ENCODE data around the gene CRYBG2. TPM values are rescaled to one million over a fixed set of nuclear protein-coding genes. Genes with fewer than 3 reads are reported as not detected.

Gene CRYBG2
- polyA plus RNA-seq, 1 donor (not counting 4 experiments of a cell fraction or from before 2014, with no cell fraction given): 7.9 TPM

DNA sequence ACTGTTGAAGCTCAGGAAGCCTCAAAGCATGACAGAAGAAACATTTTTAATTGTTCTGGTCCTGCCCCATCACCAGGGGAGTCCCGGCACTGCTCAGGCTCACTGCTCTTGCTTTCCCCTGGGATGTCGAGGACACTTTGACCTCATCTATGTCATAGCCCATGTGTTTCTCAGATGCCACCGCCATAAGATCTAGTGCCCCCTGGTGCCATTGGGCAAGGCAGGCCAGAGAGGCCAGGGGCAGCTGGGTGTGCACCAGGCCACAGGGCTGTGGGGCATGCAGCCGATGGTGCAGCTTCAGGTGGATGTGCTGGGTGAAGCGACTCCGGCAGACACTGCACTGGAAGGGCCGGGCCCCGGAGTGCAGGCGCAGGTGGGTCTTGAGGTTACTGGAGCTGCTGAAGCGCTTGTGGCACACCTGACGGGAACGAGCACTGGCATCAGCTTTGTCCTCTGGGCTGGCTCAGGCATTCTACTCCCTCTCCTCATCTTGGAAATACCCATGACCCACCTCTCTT, 7.7 kb upstream of the CRYBG2 start:
- Histone ChIP-seq H3K9me3 (ENCODE audit: control insufficient read depth, low read depth, low read length) (no peaks in the 10 kb centered on the region), H3K36me3 (ENCODE audit: control insufficient read depth in 2 of 2, extremely low read depth in 1 of 2, insufficient read depth in 2 of 2, low read length in 2 of 2) (no peaks in the 10 kb centered on the region), H3K4me2 (ENCODE audit: control insufficient read depth, extremely low read depth, insufficient read depth, low read depth, low read length) (no peak overlapping the region), H3K79me2 (ENCODE audit: control insufficient read depth, insufficient read depth, low read length) (no peaks in the 10 kb centered on the region), H2AFZ (ENCODE audit: control insufficient read depth, low read length) (no peak overlapping the region), H3K4me3 (ENCODE audit: control insufficient read depth in 2 of 3, extremely low read depth in 1 of 3, insufficient read depth in 2 of 3, low read depth in 1 of 3, low read length in 3 of 3) (no peak overlapping the region), H3K9me1 (ENCODE audit: control insufficient read depth, extremely low read depth, insufficient read depth, low read length) (no peaks in the 10 kb centered on the region), H4K20me1 (ENCODE audit: control insufficient read depth, extremely low read depth, insufficient read depth, low read length) (no peaks in the 10 kb centered on the region), H3K4me1 (ENCODE audit: control insufficient read depth, extremely low read depth, insufficient read depth, low read length) (peaks cover 28% of the 10 kb centered on the region), H3K27me3 (ENCODE audit: control insufficient read depth, extremely low read depth, insufficient read depth, low read length) (peaks cover 3% of the 10 kb centered on the region), H3K9ac (ENCODE audit: control insufficient read depth, extremely low read depth, insufficient read depth, low read length) (no peak overlapping the region), H3K27ac (ENCODE audit: control insufficient read depth, insufficient read depth, low read length) (no peak overlapping the region)
- TF ChIP-seq, protein P1, sequence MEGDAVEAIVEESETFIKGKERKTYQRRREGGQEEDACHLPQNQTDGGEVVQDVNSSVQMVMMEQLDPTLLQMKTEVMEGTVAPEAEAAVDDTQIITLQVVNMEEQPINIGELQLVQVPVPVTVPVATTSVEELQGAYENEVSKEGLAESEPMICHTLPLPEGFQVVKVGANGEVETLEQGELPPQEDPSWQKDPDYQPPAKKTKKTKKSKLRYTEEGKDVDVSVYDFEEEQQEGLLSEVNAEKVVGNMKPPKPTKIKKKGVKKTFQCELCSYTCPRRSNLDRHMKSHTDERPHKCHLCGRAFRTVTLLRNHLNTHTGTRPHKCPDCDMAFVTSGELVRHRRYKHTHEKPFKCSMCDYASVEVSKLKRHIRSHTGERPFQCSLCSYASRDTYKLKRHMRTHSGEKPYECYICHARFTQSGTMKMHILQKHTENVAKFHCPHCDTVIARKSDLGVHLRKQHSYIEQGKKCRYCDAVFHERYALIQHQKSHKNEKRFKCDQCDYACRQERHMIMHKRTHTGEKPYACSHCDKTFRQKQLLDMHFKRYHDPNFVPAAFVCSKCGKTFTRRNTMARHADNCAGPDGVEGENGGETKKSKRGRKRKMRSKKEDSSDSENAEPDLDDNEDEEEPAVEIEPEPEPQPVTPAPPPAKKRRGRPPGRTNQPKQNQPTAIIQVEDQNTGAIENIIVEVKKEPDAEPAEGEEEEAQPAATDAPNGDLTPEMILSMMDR (optimal IDR thresholded peaks at IDR 0.05 in 1 of 3, IDR thresholded peaks at IDR 0.05 in 1 of 3, conservative IDR thresholded peaks at IDR 0.05 in 1 of 3; ENCODE audit: extremely low read depth in 1 of 3, insufficient read depth in 2 of 3, low read length in 3 of 3): no peak
- TF ChIP-seq EZH2 (IDR thresholded peaks at IDR 0.05; ENCODE audit: low read length): no peak
- DNase-seq (ENCODE audit: low read depth, low spot score) (no peak), FAIRE-seq (no peak)
- dilution Hi-C loops (cut with MboI; ENCODE audit: extremely low pct_ligation_motif_present, low sequenced_read_pairs): no loop called here

DNA sequence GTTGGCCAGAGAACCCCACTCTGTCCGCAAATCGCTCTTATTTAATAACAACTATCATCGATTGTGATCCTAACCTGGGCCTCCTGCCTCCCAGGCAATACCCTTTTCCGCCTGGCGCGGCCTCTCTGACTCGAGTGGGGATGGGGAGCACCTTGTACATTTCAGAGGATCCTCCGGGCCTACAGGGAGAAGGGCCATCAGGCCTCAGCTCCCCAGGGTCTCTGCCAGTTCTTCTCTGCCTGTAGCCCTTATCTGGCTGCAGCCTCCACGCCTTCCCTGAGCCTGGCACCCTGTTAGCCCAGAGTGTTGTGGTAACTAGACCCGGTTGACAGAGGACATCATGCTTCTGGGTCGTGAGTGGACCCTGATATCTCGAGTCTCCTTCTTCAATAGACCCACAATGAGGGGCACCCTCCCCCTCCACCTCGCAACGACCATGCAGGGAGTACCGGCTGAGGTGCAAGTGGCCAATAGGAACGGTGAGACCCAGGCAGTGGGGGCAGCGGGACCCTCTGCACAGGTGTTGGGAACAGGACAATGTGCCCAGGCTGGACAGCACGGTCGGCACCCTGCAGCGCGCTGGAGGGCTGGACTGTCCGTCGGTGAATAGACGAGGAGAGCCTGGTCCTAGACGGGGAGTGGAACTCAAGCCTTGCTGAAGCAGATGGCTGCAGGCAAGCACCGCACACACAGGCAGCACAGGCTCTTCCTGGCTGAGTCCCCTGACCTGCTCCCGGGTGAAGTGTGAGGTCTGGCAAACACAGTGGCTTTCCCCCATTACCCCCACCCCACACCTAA, 7.1 kb upstream of the CRYBG2 start:
- Histone ChIP-seq H3K4me3 (ENCODE audit: control insufficient read depth in 2 of 3, extremely low read depth in 1 of 3, insufficient read depth in 2 of 3, low read depth in 1 of 3, low read length in 3 of 3) (no peak overlapping the region), H3K9me3 (ENCODE audit: control insufficient read depth, low read depth, low read length) (no peaks in the 10 kb centered on the region), H3K27ac (ENCODE audit: control insufficient read depth, insufficient read depth, low read length) (no peak overlapping the region), H3K27me3 (ENCODE audit: control insufficient read depth, extremely low read depth, insufficient read depth, low read length) (peaks cover 3% of the 10 kb centered on the region), H3K4me1 (ENCODE audit: control insufficient read depth, extremely low read depth, insufficient read depth, low read length) (peaks cover 34% of the 10 kb centered on the region), H3K4me2 (ENCODE audit: control insufficient read depth, extremely low read depth, insufficient read depth, low read depth, low read length) (peak overlapping the region; percentile 23), H3K79me2 (ENCODE audit: control insufficient read depth, insufficient read depth, low read length) (no peaks in the 10 kb centered on the region), H2AFZ (ENCODE audit: control insufficient read depth, low read length) (no peak overlapping the region), H3K9me1 (ENCODE audit: control insufficient read depth, extremely low read depth, insufficient read depth, low read length) (no peaks in the 10 kb centered on the region), H3K36me3 (ENCODE audit: control insufficient read depth in 2 of 2, extremely low read depth in 1 of 2, insufficient read depth in 2 of 2, low read length in 2 of 2) (no peaks in the 10 kb centered on the region), H3K9ac (ENCODE audit: control insufficient read depth, extremely low read depth, insufficient read depth, low read length) (no peak overlapping the region), H4K20me1 (ENCODE audit: control insufficient read depth, extremely low read depth, insufficient read depth, low read length) (no peaks in the 10 kb centered on the region)
- TF ChIP-seq, protein P1 (optimal IDR thresholded peaks at IDR 0.05 in 1 of 3, IDR thresholded peaks at IDR 0.05 in 1 of 3, conservative IDR thresholded peaks at IDR 0.05 in 1 of 3; ENCODE audit: extremely low read depth in 1 of 3, insufficient read depth in 2 of 3, low read length in 3 of 3): no peak
- TF ChIP-seq EZH2 (IDR thresholded peaks at IDR 0.05; ENCODE audit: low read length): no peak
- dilution Hi-C loops (cut with MboI; ENCODE audit: extremely low pct_ligation_motif_present, low sequenced_read_pairs): no loop called here
- FAIRE-seq (no peak), DNase-seq (ENCODE audit: low read depth, low spot score) (no peak)
